Activated CD8-positive, alpha-beta T cell treated with anti-CD3 and anti-CD28 coated beads, Interleukin-2, amount 10 ng/mL, durations not matched to agents 7 days and 5 days (primary cell): ENCODE results near the gene DQX1. TPM values are rescaled to one million over a fixed set of nuclear protein-coding genes. Genes with fewer than 3 reads are reported as not detected.

Experiments
- ATAC-seq: fragments of 150-1000 bp; cut with Tn5 transposase; one replicate; pipeline ENCODE4 v1.10.0; 2021; ENCODE audit warnings: moderate library complexity
- CTCF ChIA-PET: fragments of 350-600 bp; sonication (Branson Sonifier 250); formaldehyde crosslinking; loops from one replicate; lab custom pipeline; 2021; ENCODE audit warnings: antibody characterized with exemption; lab: Charles Lee
- POLR2A ChIA-PET: fragments of 350-600 bp; sonication (Branson Sonifier 250); formaldehyde crosslinking; loops from one replicate; lab custom pipeline; 2021; ENCODE audit warnings: antibody characterized with exemption; lab: Charles Lee
- DNase-seq: peaks from one replicate; pipeline ENCODE4 v3.0.0-alpha.2; 2020
- H3K27ac Mint-ChIP-seq: one replicate; pipeline ENCODE4 v1.8.0; 2021; ENCODE audit warnings: mild to moderate bottlenecking, mixed read lengths
- H3K27me3 Mint-ChIP-seq: one replicate; pipeline ENCODE4 v1.8.0; 2021; ENCODE audit warnings: low read depth, mixed read lengths
- H3K36me3 Mint-ChIP-seq: one replicate; pipeline ENCODE4 v1.8.0; 2021; ENCODE audit warnings: low read depth, mixed read lengths
- H3K4me1 Mint-ChIP-seq: one replicate; pipeline ENCODE4 v1.8.0; 2021; ENCODE audit warnings: low read depth, mixed read lengths
- H3K4me3 Mint-ChIP-seq: one replicate; pipeline ENCODE4 v1.8.0; 2021; ENCODE audit warnings: mild to moderate bottlenecking, mixed read lengths
- H3K9me3 Mint-ChIP-seq: one replicate; pipeline ENCODE4 v1.8.0; 2022; ENCODE audit warnings: mixed read lengths; ENCODE audit not compliant: insufficient read depth
- total RNA-seq, 2 experiments: library from RNA; stranded (reverse); gene quantifications; one replicate each; pipeline ENCODE4 v1.2.3, GENCODE V29; 2021

DQX1 gene
- total RNA-seq, 2 experiments from 2014 or later: 0.18 TPM

- DNase-seq (peak; percentile 64), ATAC-seq (peak; percentile 24)
- Mint-ChIP-seq H3K4me1 (peaks cover 50% of the 10 kb centered on the region), H3K4me3 (peak overlapping the region; percentile 95), H3K27me3 (no peaks in the 10 kb centered on the region), H3K36me3 (peaks cover 56% of the 10 kb centered on the region), H3K27ac (peak overlapping the region; percentile 93), H3K9me3 (no peaks in the 10 kb centered on the region)
- POLR2A ChIA-PET: interaction anchor here (0.6 to 5.1 kb wide), 24 partner anchors 8 to 383 kb away, joined by 3 to 33 read pairs (median 5); partner anchors contain the start of genes CCDC142, INO80B, MOB1A and MRPL53
- CTCF ChIA-PET: interaction anchor here (0.7 to 5.0 kb wide), 23 partner anchors 11 to 259 kb away, joined by 3 to 76 read pairs (median 7); partner anchors contain the start of genes CCDC142, INO80B, LBX2 and PCGF1
Measured at GRCh38 chr2:74530239-74531187, 4.5 kb upstream of the DQX1 start.

GRCh38 chr2:74529357-74530238 lies 3.6 kb upstream of the DQX1 start, which contains the start of the genes AUP1 and HTRA2:
Gene AUP1, minus strand, starts transcription at chr2:74529706. Its CDS starts 77 bp downstream, at chr2:74529629.
Gene HTRA2, plus strand, starts transcription at chr2:74529933. Its CDS starts 74 bp downstream, at chr2:74530007.
- ATAC-seq (peak; percentile 92), DNase-seq (peak; percentile 97)
- H3K4me1 Mint-ChIP-seq: peaks cover 50% of the 10 kb centered on the region
- CTCF ChIA-PET: interaction anchor here (0.8 to 5.0 kb wide), 15 partner anchors 10 to 74 kb away, joined by 3 to 76 read pairs (median 5); partner anchors contain the start of genes CCDC142, INO80B, LBX2 and PCGF1
- H3K9me3 Mint-ChIP-seq: no peaks in the 10 kb centered on the region
- H3K4me3 Mint-ChIP-seq: peak within 1 kb of the TSS; percentile 95
- POLR2A ChIA-PET: interaction anchor here (0.7 to 5.1 kb wide), 24 partner anchors 9 to 558 kb away, joined by 3 to 33 read pairs (median 4); partner anchors contain the start of genes CCDC142, INO80B, LBX2 and MOB1A
- peaks cover 59% of the 10 kb centered on the region for H3K36me3 Mint-ChIP-seq
- no peaks in the 10 kb centered on the region for H3K27me3 Mint-ChIP-seq
- H3K27ac Mint-ChIP-seq: peak within 1 kb of the TSS; percentile 93

- Mint-ChIP-seq H3K4me3 (peak overlapping the region; percentile 95), H3K4me1 (peaks cover 50% of the 10 kb centered on the region), H3K27me3 (no peaks in the 10 kb centered on the region), H3K36me3 (peaks cover 59% of the 10 kb centered on the region), H3K27ac (peak overlapping the region; percentile 93), H3K9me3 (no peaks in the 10 kb centered on the region)
- peak; percentile 50 for DNase-seq
- CTCF ChIA-PET: interaction anchor here (0.8 to 5.0 kb wide), 11 partner anchors 9 to 73 kb away, joined by 3 to 76 read pairs (median 5); partner anchors contain the start of genes CCDC142, INO80B, LBX2 and PCGF1
- POLR2A ChIA-PET: interaction anchor here (0.9 to 5.1 kb wide), 18 partner anchors 8 to 557 kb away, joined by 3 to 33 read pairs (median 5); partner anchors contain the start of genes CCDC142, INO80B, LBX2 and MRPL53
- peak; percentile 7 for ATAC-seq
Measured at GRCh38 chr2:74528600-74529356, 2.7 kb upstream of the DQX1 start.

- H3K4me1 Mint-ChIP-seq: peaks cover 54% of the 10 kb centered on the region
- DNase-seq: no peak
- CTCF ChIA-PET: interaction anchor here (2.7 to 4.5 kb wide), 2 partner anchors 21 to 59 kb away, joined by 9 to 41 read pairs; partner anchors contain the start of gene PCGF1
Measured at GRCh38 chr2:74527741-74528140, 1.7 kb upstream of the DQX1 start.

GRCh38 chr2:74526649-74527230 lies 709 bp upstream of the DQX1 start:
- ChIA-PET CTCF (interaction anchor here (1.0 to 4.5 kb wide), 5 partner anchors 10 to 60 kb away, joined by 3 to 41 read pairs (median 4); partner anchors contain the start of genes CCDC142 and TTC31), POLR2A (interaction anchor here (1.1 to 1.9 kb wide), 3 partner anchors 12 to 45 kb away, joined by 3 to 7 read pairs (median 4); partner anchors contain the start of genes CCDC142 and TTC31)
- Mint-ChIP-seq H3K4me3 (no peak overlapping the region), H3K36me3 (peaks cover 45% of the 10 kb centered on the region), H3K9me3 (no peaks in the 10 kb centered on the region), H3K4me1 (peaks cover 46% of the 10 kb centered on the region), H3K27me3 (peaks cover 7% of the 10 kb centered on the region), H3K27ac (no peak overlapping the region)
- ATAC-seq: no peak
- DNase-seq: no peak

More at GRCh38 chr2:74527741-74528140, 1.7 kb upstream of the DQX1 start:
- peak overlapping the region; percentile 95 for H3K4me3 Mint-ChIP-seq
- peak overlapping the region; percentile 60 for H3K27ac Mint-ChIP-seq
- H3K36me3 Mint-ChIP-seq: peaks cover 55% of the 10 kb centered on the region
- ATAC-seq: no peak
- no peaks in the 10 kb centered on the region for H3K27me3 Mint-ChIP-seq
- no peaks in the 10 kb centered on the region for H3K9me3 Mint-ChIP-seq
- POLR2A ChIA-PET: interaction anchor here (1.9 to 5.1 kb wide), 2 partner anchors 46 kb away, joined by 7 to 33 read pairs; partner anchors contain the start of genes CCDC142 and TTC31

GRCh38 chr2:74524955-74525716 lies 895 bp downstream of the DQX1 start:
- Mint-ChIP-seq H3K4me1 (peaks cover 33% of the 10 kb centered on the region), H3K27ac (no peak overlapping the region), H3K36me3 (peaks cover 34% of the 10 kb centered on the region), H3K4me3 (no peak overlapping the region), H3K9me3 (no peaks in the 10 kb centered on the region), H3K27me3 (peaks cover 11% of the 10 kb centered on the region)
- POLR2A ChIA-PET: no interaction called here
- ATAC-seq (no peak), DNase-seq (no peak)
- CTCF ChIA-PET: interaction anchor here (1.3 kb wide), 1 partner anchor 9 kb away, joined by 7 read pairs; no protein-coding TSS in a partner anchor

GRCh38 chr2:74524005-74524404 lies 2.0 kb downstream of the DQX1 start:
- Mint-ChIP-seq H3K27ac (no peak overlapping the region), H3K4me1 (peaks cover 33% of the 10 kb centered on the region), H3K27me3 (peaks cover 22% of the 10 kb centered on the region), H3K4me3 (no peak overlapping the region), H3K9me3 (no peaks in the 10 kb centered on the region), H3K36me3 (peaks cover 33% of the 10 kb centered on the region)
- CTCF ChIA-PET: no interaction called here
- POLR2A ChIA-PET: no interaction called here
- ATAC-seq (no peak), DNase-seq (no peak)

GRCh38 chr2:74522516-74522915 lies 3.5 kb downstream of the DQX1 start:
- ATAC-seq: no peak
- POLR2A ChIA-PET: interaction anchor here (0.9 to 3.2 kb wide), 4 partner anchors 7 to 39 kb away, joined by 3 to 11 read pairs (median 4); partner anchors contain the start of genes AUP1, CCDC142, HTRA2 and TTC31

GRCh38 chr2:74516650-74517049 lies 9.4 kb downstream of the DQX1 start:
- Mint-ChIP-seq H3K4me3 (peak overlapping the region; percentile 67), H3K9me3 (no peaks in the 10 kb centered on the region), H3K27me3 (peaks cover 69% of the 10 kb centered on the region), H3K4me1 (peaks cover 28% of the 10 kb centered on the region), H3K27ac (no peak overlapping the region), H3K36me3 (peaks cover 6% of the 10 kb centered on the region)
- CTCF ChIA-PET: interaction anchor here (0.8 to 1.9 kb wide), 3 partner anchors 9 to 16 kb away, joined by 3 to 7 read pairs (median 4); partner anchors contain the start of gene DQX1
- POLR2A ChIA-PET: interaction anchor here (1.1 to 1.2 kb wide), 2 partner anchors 12 to 13 kb away, joined by 3 read pairs; partner anchors contain the start of gene AUP1
- DNase-seq (no peak), ATAC-seq (no peak)

More at GRCh38 chr2:74522516-74522915, 3.5 kb downstream of the DQX1 start:
- H3K27me3 Mint-ChIP-seq: peaks cover 36% of the 10 kb centered on the region
- no peaks in the 10 kb centered on the region for H3K9me3 Mint-ChIP-seq
- peaks cover 21% of the 10 kb centered on the region for H3K4me1 Mint-ChIP-seq
- peaks cover 20% of the 10 kb centered on the region for H3K36me3 Mint-ChIP-seq
- no peak overlapping the region for H3K4me3 Mint-ChIP-seq
- CTCF ChIA-PET: interaction anchor here (1.3 to 3.1 kb wide), 3 partner anchors 9 to 39 kb away, joined by 4 to 13 read pairs (median 5); partner anchors contain the start of genes CCDC142 and TTC31
- no peak overlapping the region for H3K27ac Mint-ChIP-seq
- no peak for DNase-seq
